Heart left ventricle (tissue), 16 donors: ENCODE measurements around the gene ADPRHL1. TPM values are rescaled to one million over a fixed set of nuclear protein-coding genes. Genes with fewer than 3 reads are reported as not detected.

ENCODE experiments used
- ATAC-seq, 4 donors: fragments of 200-7000 bp; cut with Tn5 transposase; one replicate each; pipeline ENCODE4 v1.9.1; 2020 to 2022; ENCODE audit warnings: moderate library complexity in 4 of 4, mild to moderate bottlenecking in 3 of 4, moderate number of reproducible peaks in 1 of 4
- DNase-seq, 5 donors: peaks; one replicate each; pipeline ENCODE4 v3.0.0-alpha.2; 2020
- H3K27ac ChIP-seq, 12 donors: fragments of 200-600 bp; sonication (generic) in 4 of 12; one replicate each; pipeline versions ENCODE4 v1.5.0 to v1.8.0; 2016 to 2022; ENCODE audit warnings: mild to moderate bottlenecking in 2 of 12
- H3K27me3 ChIP-seq, 9 donors: fragments of 200-600 bp; sonication (generic) in 2 of 9; one replicate each; pipeline versions ENCODE4 v1.5.1 to v1.8.0; 2016 to 2022; ENCODE audit warnings: mild to moderate bottlenecking in 3 of 9
- H3K36me3 ChIP-seq, 9 donors: fragments of 200-600 bp; sonication (generic) in 2 of 9; one replicate each; pipeline versions ENCODE4 v1.5.0 to v1.8.0; 2018 to 2022; ENCODE audit warnings: mild to moderate bottlenecking in 2 of 9
- H3K4me1 ChIP-seq, 12 donors: fragments of 200-600 bp; sonication (generic) in 4 of 12; one replicate each; pipeline versions ENCODE4 v1.5.0 to v1.8.0; 2016 to 2022; ENCODE audit warnings: mild to moderate bottlenecking in 3 of 12
- H3K4me3 ChIP-seq, 12 donors: fragments of 200-600 bp; sonication (generic) in 4 of 12; one replicate each; pipeline versions ENCODE4 v1.5.0 to v1.8.0; 2017 to 2022; ENCODE audit warnings: mild to moderate bottlenecking in 9 of 12, moderate library complexity in 4 of 12
- H3K9me3 ChIP-seq, 12 donors: fragments of 200-600 bp; sonication (generic) in 4 of 12; one replicate each; pipeline versions ENCODE4 v1.5.0 to v1.8.0; 2016 to 2022; ENCODE audit warnings: mild to moderate bottlenecking in 1 of 12
- CTCF ChIP-seq, 12 donors: fragments of 200-600 bp; sonication (generic) in 4 of 12; IDR thresholded peaks; one replicate each; pipeline versions ENCODE4 v1.5.0 to v1.8.0; 2018 to 2022; ENCODE audit warnings: antibody characterized with exemption in 12 of 12, mild to moderate bottlenecking in 5 of 12
- POLR2A ChIP-seq, 2 donors: fragments of 450-650 bp; IDR thresholded peaks; one replicate each; pipeline ENCODE4 v1.6.1; 2017; ENCODE audit warnings: antibody characterized with exemption in 2 of 2, mild to moderate bottlenecking in 2 of 2, moderate library complexity in 2 of 2
- WGBS, 4 donors: extraction: QIAGEN DNeasy Blood & Tissue Kit in 2 of 4; methylation state at CpG; one replicate each; pipeline versions ENCODE4 v1.1.5 to v1.1.7; 2013 to 2018; 5-methylcytosine and 5-hydroxymethylcytosine counted together
- intact Hi-C, 10 donors: fragments of 100-400 bp; cut with DNase I; formaldehyde crosslinking; loops; one replicate each; pipeline versions ENCODE4 v1.11.1 to v1.14.2; 2022
- long read RNA-seq, 3 donors: library from polyadenylated mRNA; unstranded; transcript quantifications; one replicate each; pipeline ENCODE4 v2.0.0, GENCODE V29; 2020 to 2021
- polyA plus RNA-seq, 2 donors: library from polyadenylated mRNA; stranded (reverse); fragments of 200-250 nt; gene quantifications; one replicate each; pipeline ENCODE4 v1.2.3, GENCODE V29; 2013
- total RNA-seq, 9 donors: library from RNA; depleted of rRNA in 2 of 9; stranded (reverse); fragments of >200 nt in 2 of 9; fragmentation: NEBNext Ultra II Directional in 3 of 9; extraction: Animal tissue kit (Norgen Biotek cat#: 25700) in 3 of 9; gene quantifications; one replicate each; pipeline versions ENCODE4 v1.1.0 to v1.2.4, GENCODE V29; 2016 to 2023
- donor health status: ischemic (EF 13 %, LVEDD 7.1; RV severe dilation, severe dysfunction).
- donor health status: healthy with polysubstance abuse.
- donor health status: DM: no; HTN: yes; CAD: no.
- donor health status: DM: no; HTN: no; CAD: no.
- donor health status: ischemic (EF 25% LVEDD 6.9; RV normal size, moderate dysfunction).
- donor health status: ischemic (EF 25% LVEDD 5.7; RV mildly dilated, moderate dysfunction).
- donor health status: healthy.
- donor health status: DM: yes; HTN: yes; CAD: no.
- donor health status: ischemic (EF 35%, LVEDD 5.7; RV mildly dilated, moderate dysfunction).
- donor health status: nonischemic (EF 11% LVEDD 7.7; RV severe dilation, severe dysfunction).
- donor health status: DM: yes; HTN: yes; CAD: no.
- donor health status: PGD.
- donor health status: ischemic (EF 29% LVEDD 5.4; RV normal size, mild dysfunction).
- donor health status: nonischemic (EF 23%, LVEDD 6.1; RV moderate dilation, normal function).

Gene ADPRHL1
- total RNA-seq (100 to 1,000 TPM; 329 to 774 (median 572) TPM), polyA plus RNA-seq (100 to 1,000 TPM; 160 to 252 TPM)
- long read RNA-seq, donor 1, transcript ADPRHL1-202 (7 exons, 1,341 nt), result major isoform, 182 of 503 reads
- long read RNA-seq, donor 1, partial matches to known transcripts, result 43 of 503 reads
- long read RNA-seq, donor 1, other reads (novel, unspliced or antisense), result 278 of 503 reads
- long read RNA-seq, donor 2, transcript ADPRHL1-202 (7 exons, 1,341 nt), result major isoform, 349 of 631 reads
- long read RNA-seq, donor 2, partial matches to known transcripts, result 91 of 631 reads
- long read RNA-seq, donor 2, other reads (novel, unspliced or antisense), result 191 of 631 reads
- long read RNA-seq, donor 3, transcript ADPRHL1-202 (7 exons, 1,341 nt), result major isoform, 139 of 352 reads
- long read RNA-seq, donor 3, partial matches to known transcripts, result 25 of 352 reads
- long read RNA-seq, donor 3, other reads (novel, unspliced or antisense), result 188 of 352 reads

- peak; percentile 73 to 89 (median 81) for DNase-seq
- H3K36me3 ChIP-seq, result peaks cover 0 to 38% (median 33%) of the 10 kb centered on the region in 9 donors
- 45 to 67% (median 55%) methylated on average over 39 to 45 of the region's 45 CpGs for WGBS, 4 donors
- H3K27me3 ChIP-seq, result no peaks in the 10 kb centered on the region
- TF ChIP-seq POLR2A (IDR thresholded peaks at IDR 0.05) (peak; percentile 86 to 96), CTCF (IDR thresholded peaks at IDR 0.05) (peak in 1 of 12 donors; percentile 12)
- H3K4me1 ChIP-seq, result peaks cover 3 to 46% (median 20%) of the 10 kb centered on the region in 12 donors
- intact Hi-C loops, result loop anchor here in 3 of 10 donors (2.0 to 5.0 kb wide), 2 partner anchors 39 to 52 kb away; partner anchors contain the start of gene DCUN1D2 (in 2 of the 3)
- H3K27ac ChIP-seq, result peak within 1 kb of the TSS; percentile 70 to 96 (median 88)
- peak; percentile 46 to 79 (median 74) for ATAC-seq
- no peaks in the 10 kb centered on the region for H3K9me3 ChIP-seq
- H3K4me3 ChIP-seq, result peak within 1 kb of the TSS; percentile 37 to 76 (median 62)
Observed at GRCh38 chr13:113452942-113453901, at the start of gene ADPRHL1. TSS of gene ADPRHL1 (minus strand) at chr13:113453488. CDS start at chr13:113453437, 51 bp downstream.

DNA sequence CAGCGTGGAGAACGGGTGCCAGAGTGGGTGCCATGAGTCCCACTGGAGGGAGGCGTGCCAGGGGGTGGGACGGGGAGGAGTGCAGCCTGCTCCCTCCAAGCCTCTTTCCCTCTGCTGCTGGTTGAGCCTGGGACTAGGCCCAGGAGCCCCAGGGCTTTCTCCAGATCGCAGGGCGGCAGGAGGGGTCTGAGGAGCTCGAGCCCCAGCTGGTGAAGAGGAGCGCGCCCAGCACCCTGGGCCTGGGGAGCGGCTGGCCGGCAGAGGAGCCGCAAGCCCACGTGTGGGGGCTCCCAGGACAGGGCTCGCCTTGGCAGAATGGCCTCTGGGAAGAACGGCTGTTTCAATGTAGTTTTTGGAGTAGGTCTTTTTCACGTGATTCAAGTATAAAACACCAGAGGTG is 49.4 kb upstream of the ADPRHL1 start:
- intact Hi-C loops, result no loop called here
- Histone ChIP-seq H3K36me3 (peaks cover 2 to 94% (median 78%) of the 10 kb centered on the region in 9 donors), H3K27me3 (no peaks in the 10 kb centered on the region), H3K9me3 (no peaks in the 10 kb centered on the region), H3K4me1 (peaks cover 0 to 37% (median 16%) of the 10 kb centered on the region in 12 donors), H3K27ac (peak overlapping the region in 6 of 12 donors; percentile 75 to 89 (median 84)), H3K4me3 (no peak overlapping the region)
- no peak for TF ChIP-seq CTCF (IDR thresholded peaks at IDR 0.05)
- TF ChIP-seq POLR2A (IDR thresholded peaks at IDR 0.05), result no peak
- DNase-seq, result no peak
- no peak for ATAC-seq
- WGBS, 4 donors, result 86 to 92% (median 88%) methylated on average over 9 to 16 of the region's 16 CpGs

- intact Hi-C loops, result no loop called here
- no peak for TF ChIP-seq POLR2A (IDR thresholded peaks at IDR 0.05)
- Histone ChIP-seq H3K27me3 (no peaks in the 10 kb centered on the region), H3K4me1 (peaks cover 0 to 44% (median 18%) of the 10 kb centered on the region in 12 donors), H3K9me3 (no peaks in the 10 kb centered on the region), H3K4me3 (no peak overlapping the region), H3K27ac (peak overlapping the region; percentile 9 to 89 (median 66)), H3K36me3 (peaks cover 2 to 98% (median 91%) of the 10 kb centered on the region in 9 donors)
- ATAC-seq (peak; percentile 89 to 96 (median 90)), DNase-seq (peak in 4 of 5 donors; percentile 45 to 70 (median 58))
- 48 to 61% (median 57%) methylated on average over 11 of the region's 11 CpGs for WGBS, 4 donors
Observed at GRCh38 chr13:113500530-113501265, 47.4 kb upstream of the ADPRHL1 start.

GRCh38 chr13:113499936-113500335 is 46.6 kb upstream of the ADPRHL1 start:
- intact Hi-C loops, result loop anchor here in 2 of 10 donors (5.0 to 10.0 kb wide), 2 partner anchors 38 to 45 kb away; no protein-coding TSS in a partner anchor
- no peak for TF ChIP-seq CTCF (IDR thresholded peaks at IDR 0.05)
- TF ChIP-seq POLR2A (IDR thresholded peaks at IDR 0.05), result no peak
- no peak for DNase-seq
- Histone ChIP-seq H3K36me3 (peaks cover 2 to 98% (median 92%) of the 10 kb centered on the region in 9 donors), H3K27me3 (no peaks in the 10 kb centered on the region), H3K4me3 (no peak overlapping the region), H3K4me1 (peaks cover 0 to 51% (median 25%) of the 10 kb centered on the region in 12 donors), H3K27ac (peak overlapping the region in 9 of 12 donors; percentile 9 to 89 (median 80)), H3K9me3 (no peaks in the 10 kb centered on the region)
- 74 to 85% (median 80%) methylated on average over 4 of the region's 4 CpGs for WGBS, 4 donors
- no peak for ATAC-seq
